DMS53 treated with DMSO at 0.1 percent for 48 hours (cell line): ENCODE results near the gene MXD1.

Experiments used
- DNase-seq: peaks from one replicate; lab custom pipeline; 2025; ENCODE audit not compliant: unreplicated experiment; lab: John Stamatoyannopoulos, UW

Gene MXD1

DNA sequence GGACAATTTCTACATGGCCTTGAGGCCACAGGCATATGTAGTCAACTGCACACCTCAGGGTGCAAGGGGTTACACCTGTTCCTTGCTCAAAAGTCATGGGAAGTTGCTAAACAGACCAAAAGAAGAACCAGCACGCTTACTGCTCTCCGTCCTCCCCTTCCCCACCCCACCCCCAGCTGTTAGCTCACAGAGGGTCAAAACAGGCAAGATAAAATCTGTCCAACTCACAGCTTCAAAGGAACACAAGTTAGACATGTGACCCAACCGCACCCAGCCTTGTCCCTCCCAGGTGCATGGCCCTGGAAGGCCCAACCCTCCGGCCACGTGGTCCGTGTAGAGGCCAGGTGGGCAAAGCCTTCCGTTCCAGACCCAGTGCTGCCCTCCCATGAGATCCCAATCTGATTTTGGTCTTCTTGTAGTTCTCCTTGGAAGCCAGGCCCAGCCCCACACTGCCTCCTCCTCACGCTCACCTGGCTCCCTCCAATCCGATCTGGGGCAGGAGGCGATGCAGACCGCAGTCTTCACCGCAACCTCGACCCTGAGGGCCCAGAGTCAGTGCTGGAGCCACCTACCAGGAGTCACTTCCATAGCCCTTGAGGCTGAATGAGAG, 61.0 kb downstream of the MXD1 start:
- DNase-seq = no peak

DNA sequence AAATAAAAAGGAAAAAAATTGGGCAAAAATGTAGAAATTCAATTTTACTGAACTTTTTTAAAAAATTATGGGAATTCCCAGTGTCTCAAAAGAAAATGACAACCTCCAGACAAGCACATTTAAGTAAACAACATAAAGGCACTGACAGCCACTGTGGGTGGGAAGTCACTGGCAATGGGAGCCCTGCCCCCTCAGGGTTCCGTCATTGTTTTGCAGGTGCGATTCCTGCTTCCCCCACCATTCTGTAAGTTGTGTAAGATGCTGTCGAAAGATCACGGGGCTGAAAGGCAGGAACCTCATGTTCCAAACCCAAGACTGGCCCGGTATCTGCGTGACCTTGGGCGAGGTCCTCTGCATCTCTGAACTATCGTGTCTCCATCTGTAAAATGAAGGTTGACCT, 62.3 kb downstream of the MXD1 start:
- DNase-seq = no peak

DNA sequence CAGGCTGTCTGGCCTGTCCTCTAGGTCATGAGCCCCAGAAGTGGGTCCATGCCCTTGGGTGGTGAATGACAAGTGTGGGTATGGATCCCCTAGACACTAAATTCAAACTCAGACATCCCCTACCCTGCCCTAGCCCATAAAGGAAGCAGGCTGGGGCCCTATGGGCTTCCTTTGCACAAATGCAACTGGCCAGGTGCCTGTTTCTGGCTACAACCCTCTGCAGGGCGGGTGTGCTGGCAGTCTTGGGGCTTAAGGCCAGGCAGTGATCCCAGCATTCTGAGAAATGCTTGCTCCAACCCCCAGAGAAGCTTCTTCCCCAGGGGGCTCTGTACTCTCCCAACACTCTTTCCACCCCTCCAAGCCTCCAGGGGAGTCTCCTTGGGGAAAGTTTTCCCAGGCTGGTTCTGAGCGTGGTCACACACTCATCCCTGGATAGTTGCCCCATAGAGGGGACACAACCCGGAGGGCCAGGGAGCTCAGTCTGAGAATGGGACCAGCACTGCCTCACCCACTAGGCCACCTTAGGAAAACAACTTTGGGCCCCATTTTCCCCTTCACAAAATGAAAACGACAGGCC, 63.1 kb downstream of the MXD1 start:
- no peak for DNase-seq

DNA sequence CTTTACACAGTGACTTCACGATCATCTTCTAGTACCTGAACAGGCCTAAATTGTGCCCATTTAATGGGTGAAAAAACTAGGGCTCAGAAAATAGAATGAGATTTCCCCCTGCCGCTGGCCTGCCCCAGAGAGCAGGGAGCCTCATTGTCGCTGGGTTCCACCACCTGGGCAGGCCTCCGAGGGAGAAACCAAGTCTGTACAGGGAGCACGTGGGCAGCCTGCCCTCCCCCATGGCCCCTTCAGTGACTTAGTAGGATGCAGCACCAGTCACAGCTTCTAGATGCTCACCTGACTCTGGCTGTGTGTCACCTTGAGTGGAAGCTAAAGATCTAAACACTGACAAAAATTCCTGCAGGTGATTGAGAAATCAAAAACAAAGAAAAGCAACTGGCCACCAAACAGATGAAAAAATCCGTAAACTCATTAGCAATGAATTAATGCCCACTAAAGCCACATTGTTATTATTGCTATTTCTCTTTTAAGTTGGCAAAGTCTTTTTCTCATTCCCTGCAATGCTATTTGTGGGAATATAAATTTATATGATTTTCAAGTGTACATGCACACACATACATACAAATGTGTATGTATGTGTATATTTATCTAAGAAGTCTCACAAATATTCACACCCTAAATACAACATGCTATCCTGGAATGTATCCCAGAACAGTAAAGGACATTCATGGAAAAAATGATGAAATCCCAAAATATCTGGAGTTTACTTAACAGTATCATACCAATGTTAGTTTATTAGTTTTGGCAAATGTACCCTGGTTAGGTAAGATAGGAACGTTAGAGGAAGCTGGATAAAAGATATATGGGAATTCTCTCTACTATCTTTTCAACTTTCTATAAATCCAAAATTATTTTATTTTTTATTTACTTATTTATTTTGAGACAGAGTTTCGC, 65.2 kb downstream of the MXD1 start:
- DNase-seq = no peak

DNA sequence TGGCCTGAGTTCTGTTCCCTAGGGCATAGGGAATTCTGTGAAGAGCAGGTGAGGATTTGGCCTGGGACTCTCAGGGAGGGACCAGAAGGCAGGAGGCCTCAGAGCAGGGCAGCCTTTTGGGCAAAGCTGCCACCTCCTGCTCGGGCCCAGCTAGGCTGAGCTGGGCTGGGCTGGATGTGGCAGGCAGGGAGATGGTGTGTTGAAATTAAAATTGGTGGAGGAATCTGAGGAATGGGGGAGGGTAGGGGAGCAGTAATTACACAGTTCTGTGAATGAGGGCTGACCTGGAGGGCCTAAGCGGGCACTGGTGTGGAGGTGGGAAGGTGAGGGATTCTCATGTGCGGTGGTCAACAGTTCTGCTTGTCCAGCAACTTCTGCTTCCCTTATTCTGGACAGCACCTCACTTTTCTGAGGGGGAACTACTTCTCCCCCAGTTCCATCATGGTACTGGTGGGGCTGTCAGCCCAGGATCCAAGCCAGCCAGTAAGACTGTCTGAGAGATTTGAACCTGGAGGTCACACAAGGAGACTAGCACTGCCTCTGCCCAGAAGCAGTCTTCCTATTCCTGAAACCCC, 68.6 kb downstream of the MXD1 start:
- no peak for DNase-seq

DNA sequence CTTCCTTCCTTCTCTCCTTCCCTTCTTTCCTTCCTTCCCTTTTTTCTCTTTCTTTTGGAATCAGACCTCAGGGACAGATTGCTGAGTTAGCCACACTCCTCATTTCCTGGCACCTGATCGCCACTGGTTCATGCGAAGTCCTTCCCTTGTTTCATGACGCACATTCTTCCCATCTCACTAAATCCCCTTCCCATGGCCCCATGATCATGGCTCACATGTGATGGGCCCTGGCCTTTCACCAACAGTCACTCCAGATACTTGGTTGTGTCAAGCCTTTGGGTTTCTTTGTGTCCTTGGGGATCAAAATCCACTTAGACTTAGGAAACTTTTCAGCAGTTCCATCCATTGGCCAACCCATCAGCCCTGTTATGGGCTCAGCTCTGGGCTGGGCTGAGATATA, 70.3 kb downstream of the MXD1 start:
- DNase-seq = no peak

DNA sequence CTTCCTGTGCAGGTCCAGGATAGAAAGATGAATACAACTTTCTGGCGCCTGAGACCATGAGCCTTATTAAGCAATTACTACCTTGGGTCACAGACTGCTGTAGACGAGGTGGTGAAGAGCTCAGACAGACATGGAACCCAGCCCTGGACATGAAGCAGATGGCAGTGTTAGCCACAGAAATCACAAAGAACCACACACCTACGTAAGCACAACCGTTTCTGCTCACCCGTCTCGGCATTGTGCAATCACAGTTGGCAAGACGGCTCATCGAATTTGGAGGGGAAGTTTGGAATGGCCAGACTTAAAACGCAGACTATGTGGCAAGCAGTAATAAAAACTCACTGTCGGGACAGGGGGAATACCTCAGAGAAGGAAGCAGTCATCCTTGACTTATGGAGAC, 70.8 kb downstream of the MXD1 start:
- DNase-seq = no peak

DNA sequence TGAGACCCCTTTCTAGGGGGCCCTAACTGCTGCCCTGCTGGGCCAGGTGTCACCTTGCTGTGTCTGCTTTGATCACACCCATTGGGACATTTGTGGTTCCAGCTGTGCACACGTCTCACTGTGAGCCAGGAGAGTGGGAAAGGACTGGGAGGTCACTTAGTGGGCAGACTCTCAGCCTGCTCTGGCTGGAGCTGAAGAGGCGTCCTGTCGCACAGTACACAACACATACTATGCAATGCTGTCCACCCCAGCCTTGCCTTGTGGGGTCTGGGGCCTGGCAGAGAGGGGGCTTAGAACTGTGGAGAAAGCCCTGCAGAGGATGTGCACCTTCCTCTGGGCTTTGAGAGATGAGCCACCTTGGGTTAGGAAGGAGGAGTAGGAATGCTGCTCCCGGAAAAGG, 71.8 kb downstream of the MXD1 start:
- no peak for DNase-seq

DNA sequence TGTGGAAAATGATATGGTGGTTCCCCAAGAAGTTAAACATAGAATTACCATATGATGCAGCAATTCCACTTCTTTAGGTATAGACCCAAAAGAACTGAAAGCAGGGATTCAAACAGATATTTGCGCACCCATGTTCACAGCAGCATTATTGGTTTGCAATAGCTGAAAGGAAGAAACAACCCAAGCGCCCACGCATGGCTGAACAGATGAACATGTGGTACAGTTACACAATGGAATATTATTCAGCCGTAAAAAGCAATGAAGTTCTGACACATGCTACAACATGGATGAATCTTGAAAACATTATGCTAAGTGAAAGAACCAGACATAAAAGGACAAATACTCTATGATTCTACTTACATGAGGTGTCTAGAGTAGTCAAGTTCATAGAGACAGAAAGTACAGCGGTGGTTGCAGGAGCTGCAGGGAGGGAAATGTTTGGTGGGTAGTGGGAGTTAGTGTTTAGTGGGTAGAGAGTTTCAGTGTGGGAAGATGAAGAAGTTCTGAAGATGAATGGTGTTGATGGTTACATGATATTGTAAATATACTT, 73.3 kb downstream of the MXD1 start:
- no peak for DNase-seq

DNA sequence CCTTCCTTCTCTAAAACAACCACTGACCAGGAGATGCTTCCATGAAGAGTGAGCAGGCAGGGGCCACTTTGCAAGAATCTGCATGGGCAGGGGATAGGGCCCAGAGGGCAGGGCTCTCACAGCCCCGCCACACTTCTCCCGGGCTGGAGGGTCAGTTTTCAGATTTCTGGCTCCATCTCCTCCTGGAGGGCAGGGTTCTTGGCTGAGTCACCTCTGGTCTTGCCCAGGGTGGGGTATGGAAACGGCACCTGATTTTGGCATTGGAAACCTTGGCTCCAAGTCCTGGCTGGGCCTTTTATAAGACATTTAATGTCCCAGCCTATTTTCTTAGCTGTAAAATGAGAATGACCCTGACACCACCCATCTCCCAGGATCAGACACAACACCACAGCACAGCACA, 74.1 kb downstream of the MXD1 start:
- DNase-seq = no peak

DNA sequence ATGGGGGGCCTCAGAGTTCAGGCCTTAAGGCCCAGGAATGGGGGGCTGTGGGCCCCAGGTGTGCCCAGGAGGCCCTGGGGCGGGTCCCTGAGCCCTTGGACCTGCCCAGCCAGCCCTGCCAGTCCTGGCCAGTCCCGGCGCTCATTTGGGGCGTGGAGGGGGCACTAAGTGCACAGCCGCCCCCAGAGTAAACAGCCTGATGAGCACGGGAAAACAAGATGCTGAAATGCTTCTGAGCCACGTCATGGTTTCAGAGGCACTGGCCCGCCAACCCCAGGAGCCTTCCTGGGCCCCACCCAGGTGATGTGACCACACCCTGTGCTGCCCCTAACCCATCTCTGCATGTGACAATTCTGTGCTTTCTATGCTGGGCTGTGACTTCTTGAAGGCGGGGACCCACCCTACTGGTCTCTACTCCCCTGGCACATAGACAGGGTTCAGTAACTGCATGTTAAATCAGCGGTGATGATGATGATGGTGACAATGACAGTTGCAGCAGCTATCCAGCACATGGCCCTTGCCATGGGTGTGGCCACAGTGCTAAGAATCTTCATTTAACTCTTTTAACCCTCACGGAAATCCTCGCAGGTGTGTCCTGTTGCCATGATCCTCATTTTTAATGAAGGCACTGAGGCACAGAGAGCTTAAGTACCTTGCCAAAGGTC, 74.7 kb downstream of the MXD1 start:
- DNase-seq = no peak
